ENCODE data around the gene PLCL2.
"Not testable (repeated sequence)": the region's sequence is repeated elsewhere in the genome, so short reads cannot be mapped to it uniquely, and the experiment has no call there.

The PLCL2 gene

GRCh38 chr3:17088602-17089313, 204.0 kb downstream of the PLCL2 start:
- peak; percentile 30 for DNase-seq

DNA sequence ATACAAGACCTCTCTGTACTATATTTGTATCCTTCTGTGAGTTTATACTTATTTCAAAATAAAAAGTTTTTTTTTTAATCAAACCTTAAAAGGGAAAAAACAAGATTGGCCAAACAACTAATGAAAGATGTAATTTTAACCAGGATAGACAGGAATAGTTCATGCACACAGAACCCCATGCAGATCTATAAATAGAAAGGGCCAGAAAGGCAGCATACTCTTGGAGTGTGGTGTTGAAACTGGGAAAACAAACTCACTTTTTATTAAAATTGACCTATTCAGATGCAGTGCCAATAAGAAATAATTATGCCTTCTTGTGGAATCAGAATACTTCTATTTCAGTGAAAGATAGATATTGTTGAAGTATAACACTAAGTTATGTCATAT, 204.6 kb downstream of the PLCL2 start:
- DNase-seq, result no peak

DNA sequence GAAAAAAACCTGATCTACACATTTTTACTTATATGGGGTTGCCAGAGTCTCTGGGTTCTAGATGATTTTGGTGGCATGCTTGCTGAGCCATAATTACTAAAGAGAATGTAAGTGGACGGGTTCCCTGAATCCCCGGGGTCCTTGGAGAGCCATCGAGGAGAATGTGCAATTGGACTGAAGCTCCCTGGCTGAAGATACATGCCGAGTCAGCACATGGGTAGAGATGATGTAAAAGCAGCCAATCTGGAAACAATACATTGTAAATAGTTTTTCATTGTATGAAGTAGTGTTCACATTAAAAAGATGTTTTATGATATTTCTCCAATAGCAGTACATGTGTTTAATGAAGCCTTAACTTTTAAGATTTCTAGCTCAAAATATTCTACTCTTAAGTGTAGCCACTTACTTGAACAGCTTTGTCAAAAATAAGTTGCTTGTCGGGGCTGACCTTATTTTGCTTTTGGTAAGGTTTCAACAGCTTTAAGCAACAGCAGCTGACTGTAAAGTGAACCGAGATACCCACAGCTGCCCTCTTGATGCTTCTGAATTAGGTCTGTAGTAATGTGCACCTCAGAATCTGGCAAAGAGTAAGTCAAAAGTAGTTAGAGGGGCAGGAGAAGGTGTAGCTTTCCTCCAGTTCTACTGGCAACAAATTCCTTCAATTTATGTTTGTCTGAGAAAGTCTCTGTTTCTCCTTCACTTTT, 205.7 kb downstream of the PLCL2 start:
- no peak for DNase-seq

DNA sequence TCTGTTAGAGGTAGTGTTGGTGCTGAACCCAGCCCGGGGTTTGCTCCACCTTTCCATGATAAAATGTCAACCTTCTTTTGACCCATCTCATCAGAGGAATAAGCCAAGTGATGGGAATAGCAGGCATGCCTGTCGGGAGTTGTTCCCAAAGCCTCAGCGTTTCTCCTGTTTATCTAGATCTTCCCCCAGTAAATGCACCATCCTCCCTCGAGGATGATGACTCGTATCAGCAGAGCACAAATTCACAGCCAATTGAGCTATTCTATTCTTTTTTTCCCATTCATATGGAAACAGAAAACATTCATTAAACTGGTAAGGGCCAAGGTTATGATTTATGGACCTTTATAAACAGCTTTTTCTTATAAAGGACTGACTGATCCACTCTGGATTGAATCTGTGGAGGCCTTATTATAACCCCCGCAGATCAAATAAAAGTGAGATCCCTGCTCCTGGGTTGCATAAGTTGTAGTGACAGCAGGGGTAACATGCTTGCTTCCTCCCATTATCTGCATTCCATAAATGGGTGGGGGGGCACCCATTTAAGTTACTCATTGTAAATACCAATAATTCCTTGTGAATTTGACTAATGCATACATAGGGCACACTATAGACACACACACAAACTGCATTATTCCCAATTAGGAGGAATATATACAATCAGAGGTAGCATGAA, 207.3 kb downstream of the PLCL2 start:
- no peak for DNase-seq

GRCh38 chr3:17092583-17092933, 207.8 kb downstream of the PLCL2 start:
- DNase-seq, result no peak

DNA sequence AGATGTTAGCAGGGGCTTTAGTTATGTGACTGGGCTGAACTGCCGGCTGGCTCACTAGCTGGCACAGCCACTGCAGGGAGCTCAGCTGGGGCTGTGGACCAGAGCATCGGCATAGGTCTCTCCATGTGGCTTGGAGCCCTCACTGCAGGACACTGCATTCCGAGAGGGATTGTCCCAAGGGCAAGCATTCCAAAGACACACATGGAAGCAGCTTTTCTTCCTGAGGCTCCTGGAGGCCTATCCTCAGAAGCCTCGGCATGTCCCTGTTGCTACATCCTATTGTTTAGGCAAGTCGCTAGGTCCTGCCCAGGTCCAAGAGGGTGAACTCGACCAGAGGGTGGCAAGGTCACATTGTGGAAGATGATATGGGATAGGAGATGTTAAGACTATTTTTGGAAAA, 209.8 kb downstream of the PLCL2 start:
- no peak for DNase-seq

- no peak for DNase-seq
Measured at GRCh38 chr3:17103579-17103978, 218.8 kb downstream of the PLCL2 start.

- DNase-seq, result not testable (repeated sequence)
Measured at GRCh38 chr3:17106801-17107200, 222.0 kb downstream of the PLCL2 start.

GRCh38 chr3:17110660-17111396, 226.1 kb downstream of the PLCL2 start:
- no peak for DNase-seq

DNA sequence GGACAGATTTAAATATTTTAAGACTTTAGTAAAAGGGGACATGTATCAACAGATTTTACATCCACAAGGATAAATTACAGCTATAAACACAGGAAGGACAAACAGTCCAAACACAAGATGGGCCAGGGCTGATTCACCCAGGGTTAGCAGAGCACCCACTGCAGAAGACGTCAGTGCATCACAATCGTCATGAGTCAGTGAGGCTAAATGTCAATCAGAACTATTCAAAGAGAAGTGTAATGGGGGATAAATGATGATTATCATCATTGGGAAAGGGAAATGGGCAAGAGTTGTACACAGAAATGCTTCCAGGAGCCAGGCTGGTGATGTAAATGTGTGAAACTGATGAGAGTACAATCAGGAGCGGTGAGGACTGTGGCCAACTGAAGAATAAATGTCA, 226.8 kb downstream of the PLCL2 start:
- DNase-seq, result no peak

- DNase-seq, result no peak
Measured at GRCh38 chr3:17115186-17115585, 230.4 kb downstream of the PLCL2 start.

DNA sequence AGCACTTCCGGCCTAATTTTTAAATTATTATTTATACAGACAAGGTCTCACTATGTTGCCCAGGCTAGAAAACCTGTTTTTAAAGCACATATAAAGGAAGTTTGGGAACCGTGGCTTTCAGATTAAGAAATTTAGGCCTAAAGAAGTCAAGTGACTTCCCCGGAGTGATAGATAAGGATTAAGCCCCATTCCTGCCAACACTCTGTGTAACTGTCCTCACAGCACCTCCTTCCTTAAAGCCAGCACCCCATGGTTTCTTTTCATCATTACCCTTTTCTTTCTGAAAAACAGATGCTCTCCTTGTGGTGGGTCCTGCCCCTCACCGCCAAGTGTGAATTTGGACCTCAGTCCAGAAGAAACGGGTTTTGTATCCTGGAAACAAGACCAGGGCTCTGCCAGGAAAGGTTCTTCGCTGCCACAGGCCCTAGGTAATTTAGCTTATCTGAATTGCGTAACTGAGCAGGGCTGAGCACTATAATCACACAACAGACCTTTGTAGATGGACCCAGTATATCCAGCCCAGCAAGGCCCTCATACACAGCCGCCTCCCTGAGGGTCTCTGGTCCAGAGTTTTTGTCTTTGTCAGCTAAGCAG, 231.3 kb downstream of the PLCL2 start:
- no peak for DNase-seq

GRCh38 chr3:17118771-17119170, 234.0 kb downstream of the PLCL2 start:
- DNase-seq, result no peak

DNA sequence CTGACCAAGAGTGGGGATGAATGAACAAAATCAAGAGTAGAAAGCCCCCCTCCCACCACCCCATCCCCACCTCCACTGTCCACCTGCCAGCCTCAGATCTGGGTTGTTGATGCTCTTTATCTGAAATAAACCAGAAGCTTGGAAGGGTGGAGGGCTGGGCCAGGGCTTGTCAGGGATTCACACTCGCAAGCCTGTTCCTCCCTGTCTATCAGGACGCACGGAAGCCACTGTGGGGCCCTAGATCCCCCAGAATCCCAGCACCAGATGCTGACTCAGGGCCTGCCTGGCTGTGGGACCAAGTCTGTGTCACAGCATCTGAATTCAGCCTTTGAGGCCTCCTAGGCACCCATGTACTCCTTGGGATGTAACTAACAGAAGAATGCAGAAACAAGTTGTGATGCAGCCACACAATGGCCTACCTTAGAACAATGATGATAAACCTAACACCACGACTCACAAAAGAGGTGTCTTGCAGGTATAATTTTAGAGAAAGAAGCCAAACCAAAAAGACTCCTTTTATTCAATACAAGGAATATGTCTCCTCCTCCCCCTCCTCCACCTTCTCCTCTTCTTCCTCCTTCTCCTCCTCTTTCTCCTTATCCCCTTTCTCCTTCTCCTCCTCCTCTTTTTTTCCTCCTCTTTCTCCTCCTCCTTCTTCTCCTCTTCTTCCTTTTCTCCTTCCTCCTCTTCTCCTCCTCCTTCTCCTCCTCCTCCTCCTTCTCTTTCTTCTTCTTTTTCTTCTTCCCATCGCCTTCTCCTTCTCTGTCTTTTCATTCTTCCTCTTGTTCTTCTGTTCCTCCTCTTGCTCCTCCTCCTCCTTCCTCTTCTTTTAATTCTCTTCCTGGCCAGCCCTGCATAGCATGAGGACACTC, 234.7 kb downstream of the PLCL2 start:
- no peak for DNase-seq

DNA sequence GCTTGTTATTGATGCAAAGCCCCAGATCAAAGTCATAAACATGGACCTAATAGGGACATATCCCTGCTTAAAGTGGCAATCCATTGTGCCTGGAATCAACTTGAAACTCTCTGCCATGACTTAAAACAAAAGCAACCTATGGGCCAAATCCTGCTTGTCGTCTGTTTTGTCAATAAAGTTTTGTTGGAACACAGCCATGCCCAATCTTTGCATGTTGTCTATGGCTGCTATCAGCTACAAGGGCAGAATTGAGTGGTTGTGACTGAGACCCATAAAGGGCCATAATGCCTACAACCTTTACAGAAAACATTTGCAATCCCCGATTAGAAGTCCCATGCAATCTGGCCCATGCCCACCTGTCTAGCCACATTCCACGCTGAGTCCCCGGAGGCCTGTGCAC, 235.4 kb downstream of the PLCL2 start:
- DNase-seq, result no peak

GRCh38 chr3:17121336-17121735, 236.6 kb downstream of the PLCL2 start:
- no peak for DNase-seq

DNA sequence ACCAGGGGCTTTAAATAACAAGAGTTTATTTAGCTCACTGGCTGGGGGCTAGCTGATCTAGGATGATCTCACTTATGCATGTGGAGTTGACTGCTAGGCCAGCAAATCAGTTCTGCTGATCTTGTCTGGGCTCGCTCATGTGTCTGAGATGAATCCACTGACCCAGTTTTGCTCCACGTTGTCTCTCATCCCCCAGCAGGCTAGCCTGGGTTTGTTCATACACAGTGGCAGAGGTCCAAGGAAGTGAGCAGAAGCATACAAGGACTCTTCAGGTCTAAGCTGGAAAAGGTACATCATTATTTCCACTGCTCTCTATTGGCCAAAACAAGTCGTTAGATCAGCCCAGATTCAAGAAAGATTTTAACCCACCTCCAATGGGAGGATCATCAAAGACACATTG, 238.0 kb downstream of the PLCL2 start:
- DNase-seq, result no peak

- no peak for DNase-seq
Measured at GRCh38 chr3:17125738-17126442, 241.1 kb downstream of the PLCL2 start.

DNA sequence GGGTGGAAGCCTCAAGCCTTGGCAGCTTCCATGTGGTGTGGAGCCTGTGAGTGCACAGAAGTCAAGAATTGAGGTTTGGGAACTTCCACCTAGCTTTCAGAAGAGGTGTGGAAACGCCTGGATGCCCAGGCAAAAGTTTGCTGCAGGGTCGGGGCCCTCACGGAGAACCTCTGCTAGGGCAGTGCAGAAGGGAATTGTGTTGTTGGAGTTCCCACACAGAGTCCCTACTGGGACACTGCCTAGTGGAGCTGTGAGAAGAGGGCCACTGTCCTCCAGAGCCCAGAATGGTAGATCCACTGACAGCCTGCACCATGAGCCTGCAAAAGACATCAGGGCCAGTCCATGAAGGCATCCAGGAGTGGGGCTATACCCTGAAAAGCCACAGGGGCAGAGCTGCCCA, 243.9 kb downstream of the PLCL2 start:
- not testable (repeated sequence) for DNase-seq

DNA sequence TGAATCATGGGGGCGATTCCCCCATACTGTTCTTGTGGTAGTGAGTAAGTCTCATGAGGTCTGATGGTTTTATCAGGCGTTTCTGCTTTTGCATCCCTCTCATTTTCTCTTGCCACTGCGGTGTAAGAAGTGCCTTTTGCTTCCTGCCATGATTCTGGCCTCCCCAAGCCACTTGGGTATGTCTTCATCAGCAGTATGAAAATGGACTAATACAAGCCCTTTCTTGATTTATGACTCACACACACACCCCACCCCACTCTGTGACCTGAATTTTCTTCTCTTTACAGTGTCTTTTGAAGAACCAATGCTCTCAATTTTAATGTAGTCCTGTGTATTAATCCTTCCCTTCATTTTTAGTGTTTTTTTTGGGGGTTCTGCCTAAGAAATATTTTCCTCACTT, 244.8 kb downstream of the PLCL2 start:
- no peak for DNase-seq

DNA sequence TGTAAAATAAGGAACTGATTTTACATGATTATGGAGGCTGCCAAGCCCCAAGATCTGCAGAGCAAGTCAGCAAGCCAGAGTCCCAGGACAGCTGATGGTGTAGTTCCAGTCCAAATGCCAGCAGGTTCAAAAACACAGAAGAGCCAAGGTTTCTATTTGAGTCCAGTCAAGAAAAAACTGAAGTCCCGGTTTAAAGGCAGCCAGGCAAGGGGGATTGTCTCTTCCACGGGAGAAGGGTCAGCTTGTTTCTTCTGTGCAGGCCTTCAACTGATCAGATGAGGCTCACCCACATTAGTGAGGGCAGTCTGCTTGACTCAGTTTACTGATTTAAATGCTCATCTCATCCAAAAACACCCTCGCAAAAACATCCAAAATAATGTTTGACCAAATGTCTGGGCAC, 246.2 kb downstream of the PLCL2 start:
- no peak for DNase-seq
